BE2C (cell line): ENCODE measurements around the gene SPATA24.
A peak's percentile ranks its signal among the peaks of the same experiment; 100 is the strongest.

ENCODE experiments used
- DNase-seq: peaks from one replicate; pipeline ENCODE4 v3.0.0-alpha.2; 2020
- H3K27me3 ChIP-seq: fragments of 250-450 bp; sonication (Bioruptor Pico); 2 replicates; pipeline ENCODE4 v1.5.1; 2020; ENCODE audit warnings: mild to moderate bottlenecking
- H3K36me3 ChIP-seq: fragments of 250-450 bp; sonication (Bioruptor Pico); 2 replicates; pipeline ENCODE4 v1.5.1; 2020; ENCODE audit warnings: mild to moderate bottlenecking
- H3K4me1 ChIP-seq: fragments of 250-450 bp; sonication (Bioruptor Pico); 2 replicates; pipeline ENCODE4 v1.5.1; 2020
- H3K4me3 ChIP-seq: 2 replicates; pipeline ENCODE4 v1.5.1; 2011; ENCODE audit warnings: low read depth, low read length
- H3K9me3 ChIP-seq: fragments of 250-450 bp; sonication (Bioruptor Pico); 2 replicates; pipeline ENCODE4 v1.5.1; 2020
- CTCF ChIP-seq: IDR thresholded peaks from 2 replicates; pipeline ENCODE4 v1.5.1; 2012; ENCODE audit warnings: mild to moderate bottlenecking, low read depth, low read length

SPATA24 gene

DNA sequence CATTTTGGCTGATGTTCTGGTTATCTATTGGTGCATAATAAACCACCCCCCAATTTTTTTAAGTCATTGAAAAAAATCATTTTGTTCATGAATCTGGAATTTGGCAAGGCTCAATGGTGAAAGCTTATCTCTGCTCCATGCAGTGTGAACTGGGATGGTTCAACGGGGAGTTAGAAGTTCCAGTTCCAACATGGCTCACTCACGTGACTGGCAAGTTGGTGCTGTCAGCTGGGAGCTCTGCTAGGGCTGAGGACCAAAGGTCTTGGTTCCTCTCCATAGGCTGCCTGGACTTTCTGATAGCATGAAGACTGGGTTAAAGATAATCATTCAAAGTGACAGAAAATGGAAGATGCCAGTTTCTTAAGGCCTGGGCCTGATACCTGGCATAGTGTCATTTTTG is 3.1 kb upstream of the SPATA24 start:
- H3K4me3 ChIP-seq, result no peak overlapping the region

DNA sequence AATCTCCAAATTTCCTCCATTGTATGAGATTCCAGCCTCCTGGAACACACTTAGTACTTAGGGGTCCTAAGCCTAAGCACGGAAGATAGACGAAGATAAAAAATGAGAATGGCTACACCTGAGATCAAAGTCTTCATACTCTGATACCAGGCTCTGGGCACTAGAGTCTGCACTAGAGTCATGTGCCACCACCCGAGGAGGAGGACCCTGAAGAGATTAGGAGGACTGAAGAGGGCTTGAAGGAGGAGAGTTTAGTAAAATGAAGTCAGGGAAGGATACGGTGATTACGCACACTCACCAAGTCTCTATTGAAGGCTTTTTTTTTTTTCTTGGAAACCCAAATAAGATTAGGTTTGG is 573 bp upstream of the SPATA24 start:
- no peak for DNase-seq
- no peak for TF ChIP-seq CTCF
- H3K4me1 ChIP-seq, result peaks cover 4% of the 10 kb centered on the region
- peak overlapping the region; percentile 78 for H3K4me3 ChIP-seq
- no peaks in the 10 kb centered on the region for H3K36me3 ChIP-seq
- H3K27me3 ChIP-seq, result no peaks in the 10 kb centered on the region
- no peaks in the 10 kb centered on the region for H3K9me3 ChIP-seq

More for the DNA sequence above, 3.1 kb upstream of the SPATA24 start:
- TF ChIP-seq CTCF, result no peak
- Histone ChIP-seq H3K9me3 (no peaks in the 10 kb centered on the region), H3K27me3 (no peaks in the 10 kb centered on the region), H3K4me1 (peaks cover 4% of the 10 kb centered on the region), H3K36me3 (no peaks in the 10 kb centered on the region)
- no peak for DNase-seq

DNA sequence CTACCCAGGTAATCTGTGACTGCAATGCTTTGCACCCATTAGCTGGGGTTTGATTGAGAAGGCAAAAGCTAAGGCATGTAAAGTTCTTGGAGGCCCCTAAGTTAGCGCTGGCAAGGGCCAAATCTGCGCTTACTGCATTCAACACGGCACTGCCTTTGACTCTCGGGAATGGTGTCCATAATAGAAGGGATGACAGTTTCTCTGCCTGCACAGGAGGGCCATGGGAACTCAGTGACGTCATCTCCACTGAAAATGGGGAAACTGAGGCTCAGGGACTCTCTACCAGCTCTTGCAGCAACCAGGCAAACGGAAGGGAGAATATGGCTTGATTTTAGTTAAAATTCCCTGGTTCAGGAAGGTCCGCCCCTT is 487 bp downstream of the SPATA24 start:
- DNase-seq, result no peak
- Histone ChIP-seq H3K9me3 (no peaks in the 10 kb centered on the region), H3K4me3 (peak overlapping the region; percentile 78), H3K36me3 (no peaks in the 10 kb centered on the region), H3K27me3 (no peaks in the 10 kb centered on the region), H3K4me1 (peaks cover 4% of the 10 kb centered on the region)
- no peak for TF ChIP-seq CTCF

- Histone ChIP-seq H3K27me3 (no peaks in the 10 kb centered on the region), H3K36me3 (no peaks in the 10 kb centered on the region), H3K4me1 (peaks cover 4% of the 10 kb centered on the region), H3K4me3 (no peak overlapping the region), H3K9me3 (no peaks in the 10 kb centered on the region)
- DNase-seq, result peak; percentile 53
- peak; percentile 61 for TF ChIP-seq CTCF
These were observed 1.2 kb downstream of the SPATA24 start for GRCh38 chr5:139402561-139403158.

DNA sequence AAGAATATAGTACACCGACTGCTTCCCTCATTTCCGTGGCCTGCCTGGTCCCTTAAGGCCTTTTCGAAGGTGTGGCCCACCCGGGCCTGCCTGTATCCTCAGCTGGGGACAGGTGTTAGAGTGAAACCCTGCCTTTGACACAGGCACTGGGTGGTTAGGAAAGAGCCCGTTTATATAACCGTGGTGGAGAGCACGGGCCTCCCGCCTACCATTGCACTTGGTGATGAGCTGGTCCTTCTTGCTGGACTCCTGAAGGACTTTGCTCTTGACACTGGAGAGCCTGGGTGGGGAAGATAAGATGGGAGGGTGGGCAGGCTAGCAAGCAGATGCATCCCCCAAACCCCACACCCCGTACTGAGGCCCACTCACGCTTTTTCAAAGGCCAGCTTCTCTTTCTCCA is 2.3 kb downstream of the SPATA24 start:
- no peak overlapping the region for H3K4me3 ChIP-seq
- no peaks in the 10 kb centered on the region for H3K27me3 ChIP-seq
- no peaks in the 10 kb centered on the region for H3K36me3 ChIP-seq
- no peak for DNase-seq
- H3K4me1 ChIP-seq, result peaks cover 4% of the 10 kb centered on the region
- TF ChIP-seq CTCF, result no peak
- H3K9me3 ChIP-seq, result no peaks in the 10 kb centered on the region

- Histone ChIP-seq H3K9me3 (no peaks in the 10 kb centered on the region), H3K4me1 (peaks cover 4% of the 10 kb centered on the region), H3K4me3 (no peak overlapping the region), H3K36me3 (no peaks in the 10 kb centered on the region), H3K27me3 (peaks cover 6% of the 10 kb centered on the region)
- TF ChIP-seq CTCF, result no peak
- no peak for DNase-seq
These were observed 4.3 kb downstream of the SPATA24 start for GRCh38 chr5:139399501-139400121.
